ENCODE measurements around the gene WIZ.
A peak's percentile ranks its signal among the peaks of the same experiment; 100 is the strongest.

Gene WIZ

DNA sequence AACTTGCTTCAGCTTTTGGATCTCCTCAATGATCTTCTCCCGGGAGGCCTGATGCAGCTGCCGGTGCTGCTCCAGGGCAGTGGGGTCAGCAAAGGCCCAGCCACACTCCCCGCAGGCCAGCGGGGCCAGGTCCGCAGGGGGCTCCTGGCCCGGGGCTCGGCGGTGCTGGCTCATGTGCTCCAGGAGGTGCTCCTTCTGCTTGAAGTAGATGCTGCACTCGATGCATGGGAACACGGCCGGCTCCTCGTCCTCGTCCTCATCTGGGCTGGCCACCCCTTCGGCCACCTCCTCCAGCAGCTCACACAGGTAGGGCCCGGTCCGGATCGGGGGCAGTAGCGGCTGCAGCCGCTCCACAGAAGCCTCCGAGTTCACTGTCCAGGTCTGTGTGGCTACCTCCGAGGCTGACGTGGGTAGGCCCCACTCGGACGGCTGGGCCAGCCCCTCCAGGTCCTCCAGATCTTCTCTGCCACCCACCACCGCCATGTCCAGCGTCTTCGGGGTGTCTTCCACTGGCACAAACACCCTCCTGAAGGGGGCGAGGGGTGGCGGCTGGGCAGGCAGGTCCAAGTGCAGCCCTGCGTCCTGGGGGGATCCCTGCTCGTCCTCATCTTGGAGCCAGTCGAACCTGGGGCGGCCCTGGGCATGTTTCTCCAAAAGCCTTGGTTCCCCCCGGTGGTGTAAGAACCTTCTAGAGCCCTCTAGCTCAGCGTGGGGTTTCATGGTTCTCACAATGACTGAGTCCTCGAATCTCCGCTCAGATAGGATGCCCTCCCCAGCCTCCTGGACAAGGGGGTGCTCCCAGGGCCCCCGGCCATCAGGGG is 9.7 kb downstream of the WIZ start:
- no peak for DNase-seq (ENCODE audit: low read depth)
- Histone ChIP-seq H3K4me1 (ENCODE audit: control insufficient read depth, insufficient read depth, low read length) (peaks cover 20% of the 10 kb centered on the region), H3K9ac (ENCODE audit: low read length) (no peak overlapping the region), H3K4me3 (ENCODE audit: low read length) (no peak overlapping the region), H3K9me3 (ENCODE audit: control insufficient read depth, low read length) (no peaks in the 10 kb centered on the region), H3K36me3 (ENCODE audit: control insufficient read depth, insufficient read depth, low read length, severe bottlenecking) (no peaks in the 10 kb centered on the region), H3K27me3 (replicated peaks; ENCODE audit: control insufficient read depth, insufficient read depth, low read length) (no peaks in the 10 kb centered on the region)

DNA sequence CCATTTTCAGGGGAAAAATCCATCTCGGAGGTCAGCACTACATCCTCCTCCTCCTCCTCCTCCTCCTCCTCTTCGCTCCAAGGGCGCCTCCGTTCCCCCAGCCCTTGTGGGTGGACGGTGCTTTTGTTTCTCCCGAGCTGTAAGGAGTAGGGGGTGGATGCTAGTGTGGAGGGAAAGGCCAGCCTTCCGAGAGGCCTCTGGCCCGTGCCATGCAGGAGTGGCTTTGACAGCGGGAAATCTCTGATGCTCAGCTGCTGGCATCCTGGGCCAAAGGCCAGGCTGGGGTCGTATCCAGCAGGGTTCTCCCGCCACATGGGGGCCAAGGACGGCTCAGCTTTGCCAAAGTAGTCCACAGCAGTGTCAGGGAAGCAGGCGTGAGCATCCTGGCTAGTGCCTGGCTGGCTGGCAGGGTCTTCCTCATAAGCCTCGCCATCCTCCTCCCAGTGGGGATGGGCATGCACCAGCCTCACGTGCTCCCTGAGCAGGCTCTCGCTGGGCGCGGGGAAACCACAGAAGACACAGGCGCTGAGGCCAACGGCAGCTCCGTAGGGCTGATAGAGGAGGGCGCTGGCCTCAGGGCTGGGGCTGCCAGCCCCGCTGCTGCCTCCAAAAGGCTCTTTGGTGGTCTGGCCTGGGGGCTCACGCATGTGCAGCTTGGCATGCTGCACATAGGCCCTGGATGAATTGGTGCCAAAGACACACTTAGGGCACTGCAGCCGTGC is 10.5 kb downstream of the WIZ start:
- H3K9me3 ChIP-seq (ENCODE audit: control insufficient read depth, low read length), result no peaks in the 10 kb centered on the region
- DNase-seq (ENCODE audit: low read depth), result no peak
- H3K4me1 ChIP-seq (ENCODE audit: control insufficient read depth, insufficient read depth, low read length), result peaks cover 15% of the 10 kb centered on the region

DNA sequence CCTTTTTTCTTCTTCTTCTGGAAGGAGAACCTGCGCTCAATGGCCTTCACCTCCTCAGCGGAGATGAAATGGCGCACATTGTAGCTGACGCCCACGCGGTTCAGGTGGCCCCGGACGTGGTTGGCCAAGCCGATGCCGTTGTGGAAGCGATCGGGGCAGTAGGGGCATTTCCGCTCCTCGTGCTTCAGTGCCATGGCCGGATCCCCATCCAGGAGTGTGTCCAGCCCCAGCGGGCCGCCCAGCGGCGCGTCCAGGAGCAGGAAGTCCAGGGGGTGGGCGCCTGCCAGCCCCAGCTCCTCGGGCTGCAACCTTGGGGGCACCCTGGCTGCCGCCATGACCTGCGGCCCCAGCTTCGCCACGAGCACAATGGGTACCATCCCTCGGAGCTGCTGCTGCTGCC is 11.2 kb downstream of the WIZ start:
- Histone ChIP-seq H3K27me3 (replicated peaks; ENCODE audit: control insufficient read depth, insufficient read depth, low read length) (no peaks in the 10 kb centered on the region), H3K36me3 (ENCODE audit: control insufficient read depth, insufficient read depth, low read length, severe bottlenecking) (no peaks in the 10 kb centered on the region), H3K4me3 (ENCODE audit: low read length) (no peak overlapping the region), H3K9ac (ENCODE audit: low read length) (peak overlapping the region; percentile 45), H3K9me3 (ENCODE audit: control insufficient read depth, low read length) (no peaks in the 10 kb centered on the region), H3K4me1 (ENCODE audit: control insufficient read depth, insufficient read depth, low read length) (peaks cover 16% of the 10 kb centered on the region)
- no peak for DNase-seq (ENCODE audit: low read depth)

More for the DNA sequence above, 10.5 kb downstream of the WIZ start:
- Histone ChIP-seq H3K9ac (ENCODE audit: low read length) (no peak overlapping the region), H3K4me3 (ENCODE audit: low read length) (no peak overlapping the region), H3K36me3 (ENCODE audit: control insufficient read depth, insufficient read depth, low read length, severe bottlenecking) (no peaks in the 10 kb centered on the region), H3K27me3 (replicated peaks; ENCODE audit: control insufficient read depth, insufficient read depth, low read length) (no peaks in the 10 kb centered on the region)

DNA sequence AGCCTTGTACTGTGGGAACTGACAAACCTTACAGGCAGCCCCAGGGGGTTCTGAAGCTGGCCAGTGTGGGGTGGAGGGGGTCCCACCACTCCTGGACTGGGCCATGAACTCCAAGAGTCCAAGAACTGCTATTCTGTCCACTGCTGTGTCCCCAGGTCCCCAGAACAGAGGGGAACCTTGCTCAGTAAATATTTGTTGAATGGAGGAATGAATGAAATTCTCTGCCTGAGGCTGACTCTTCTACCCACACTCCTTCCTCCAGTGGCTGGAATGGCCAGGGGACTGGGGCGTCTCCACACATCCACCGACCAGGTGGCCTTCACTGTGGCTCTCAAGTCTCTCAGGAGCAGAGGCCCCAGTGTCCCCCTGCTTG is 11.6 kb downstream of the WIZ start:
- Histone ChIP-seq H3K9me3 (ENCODE audit: control insufficient read depth, low read length) (no peaks in the 10 kb centered on the region), H3K4me1 (ENCODE audit: control insufficient read depth, insufficient read depth, low read length) (peaks cover 19% of the 10 kb centered on the region), H3K36me3 (ENCODE audit: control insufficient read depth, insufficient read depth, low read length, severe bottlenecking) (no peaks in the 10 kb centered on the region), H3K4me3 (ENCODE audit: low read length) (no peak overlapping the region), H3K9ac (ENCODE audit: low read length) (peak overlapping the region; percentile 45), H3K27me3 (replicated peaks; ENCODE audit: control insufficient read depth, insufficient read depth, low read length) (no peaks in the 10 kb centered on the region)
- no peak for DNase-seq (ENCODE audit: low read depth)

DNA sequence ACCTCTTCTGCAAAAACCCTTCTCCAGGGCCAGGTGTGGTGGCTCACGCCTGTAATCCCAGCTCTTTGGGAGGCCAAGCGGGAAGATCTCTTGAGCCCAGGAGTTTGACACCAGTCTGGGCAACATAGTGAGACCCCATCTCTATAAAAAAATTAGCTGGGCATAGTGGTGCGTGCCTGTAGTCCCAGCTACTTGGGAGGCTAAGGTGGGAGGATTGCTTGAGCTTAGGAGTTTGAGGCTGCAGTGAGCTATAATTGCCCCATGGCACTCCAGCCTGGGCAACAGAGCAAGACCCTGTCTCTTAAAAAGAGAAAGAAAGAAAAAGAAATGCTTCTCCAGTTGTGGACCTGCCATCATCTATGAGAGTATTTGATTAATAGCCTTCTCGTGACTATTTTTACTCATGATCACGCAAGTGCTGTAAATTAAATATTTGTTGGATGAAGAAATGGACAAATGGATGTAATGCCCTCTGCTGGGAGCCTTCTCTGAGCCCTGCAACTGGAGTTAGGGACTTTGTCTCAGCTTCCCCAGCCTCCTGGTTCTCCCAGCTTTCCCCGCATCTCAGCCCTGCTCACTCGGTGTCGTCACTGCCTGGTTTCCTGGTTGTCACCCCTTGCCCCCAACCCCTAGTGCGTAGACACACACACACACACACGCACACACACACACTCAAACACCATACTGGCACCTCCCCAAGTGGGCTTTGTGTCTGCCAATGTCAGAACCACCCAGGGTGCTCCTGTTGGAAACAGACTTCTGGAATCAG is 12.2 kb downstream of the WIZ start:
- H3K4me1 ChIP-seq (ENCODE audit: control insufficient read depth, insufficient read depth, low read length), result peaks cover 19% of the 10 kb centered on the region
- H3K9ac ChIP-seq (ENCODE audit: low read length), result peak overlapping the region; percentile 45
- DNase-seq (ENCODE audit: low read depth), result peak; percentile 26
- H3K36me3 ChIP-seq (ENCODE audit: control insufficient read depth, insufficient read depth, low read length, severe bottlenecking), result no peaks in the 10 kb centered on the region
- H3K27me3 ChIP-seq (replicated peaks; ENCODE audit: control insufficient read depth, insufficient read depth, low read length), result no peaks in the 10 kb centered on the region
- H3K9me3 ChIP-seq (ENCODE audit: control insufficient read depth, low read length), result no peaks in the 10 kb centered on the region
- no peak overlapping the region for H3K4me3 ChIP-seq (ENCODE audit: low read length)

DNA sequence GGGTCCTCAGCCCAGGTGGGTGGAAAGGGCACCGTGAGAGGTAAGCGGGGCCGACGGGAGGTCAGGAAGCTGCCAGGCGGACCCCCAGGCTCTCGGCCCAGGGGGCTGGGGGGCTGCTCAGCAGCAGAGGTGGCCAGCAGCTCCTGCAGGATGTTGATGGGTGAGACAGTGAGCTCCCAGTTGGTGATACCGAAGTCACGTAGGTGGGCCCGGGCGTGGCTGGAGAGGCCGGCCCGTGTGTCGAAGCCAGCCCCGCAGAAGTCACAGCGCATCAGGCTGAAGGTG is 13.0 kb downstream of the WIZ start:
- H3K4me1 ChIP-seq (ENCODE audit: control insufficient read depth, insufficient read depth, low read length), result peaks cover 19% of the 10 kb centered on the region
- no peaks in the 10 kb centered on the region for H3K9me3 ChIP-seq (ENCODE audit: control insufficient read depth, low read length)
- no peak overlapping the region for H3K9ac ChIP-seq (ENCODE audit: low read length)
- H3K36me3 ChIP-seq (ENCODE audit: control insufficient read depth, insufficient read depth, low read length, severe bottlenecking), result no peaks in the 10 kb centered on the region
- no peak overlapping the region for H3K4me3 ChIP-seq (ENCODE audit: low read length)
- DNase-seq (ENCODE audit: low read depth), result no peak
- H3K27me3 ChIP-seq (replicated peaks; ENCODE audit: control insufficient read depth, insufficient read depth, low read length), result no peaks in the 10 kb centered on the region

GRCh38 chr19:15436012-15436825 is 13.5 kb downstream of the WIZ start:
- H3K4me3 ChIP-seq (ENCODE audit: low read length), result no peak overlapping the region
- H3K9me3 ChIP-seq (ENCODE audit: control insufficient read depth, low read length), result no peaks in the 10 kb centered on the region
- H3K27me3 ChIP-seq (replicated peaks; ENCODE audit: control insufficient read depth, insufficient read depth, low read length), result no peaks in the 10 kb centered on the region
- no peaks in the 10 kb centered on the region for H3K36me3 ChIP-seq (ENCODE audit: control insufficient read depth, insufficient read depth, low read length, severe bottlenecking)
- peaks cover 24% of the 10 kb centered on the region for H3K4me1 ChIP-seq (ENCODE audit: control insufficient read depth, insufficient read depth, low read length)
- DNase-seq (ENCODE audit: low read depth), result no peak
- no peak overlapping the region for H3K9ac ChIP-seq (ENCODE audit: low read length)

DNA sequence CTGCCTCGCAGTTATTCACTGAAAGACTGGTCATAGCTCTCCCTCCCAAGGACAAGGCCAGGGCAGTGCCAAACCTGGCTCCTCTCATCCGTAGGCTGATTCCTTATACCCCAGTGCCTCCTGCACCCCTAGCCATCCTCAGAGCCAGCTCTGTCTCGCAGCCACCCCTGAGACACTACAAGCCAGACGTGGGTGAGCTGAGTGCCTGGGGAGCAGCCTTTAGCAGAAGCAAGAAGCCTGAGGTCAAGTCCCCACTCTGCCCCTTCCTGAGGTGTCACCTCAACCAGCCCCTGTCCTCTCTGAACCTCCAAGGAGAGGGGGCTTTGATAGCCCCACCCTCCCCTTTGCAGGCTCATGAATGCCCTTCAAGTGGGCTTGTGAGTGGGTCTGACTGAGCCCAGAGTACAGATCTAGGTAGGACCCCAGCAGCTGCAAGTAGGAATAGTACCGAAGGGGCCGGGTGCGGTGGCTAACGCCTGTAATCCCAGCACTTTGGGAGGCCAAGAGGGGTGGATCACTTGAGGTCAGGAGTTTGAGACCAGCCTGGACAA is 16.2 kb downstream of the WIZ start:
- peak overlapping the region; percentile 89 for H3K4me3 ChIP-seq (ENCODE audit: low read length)
- H3K4me1 ChIP-seq (ENCODE audit: control insufficient read depth, insufficient read depth, low read length), result peaks cover 39% of the 10 kb centered on the region
- no peaks in the 10 kb centered on the region for H3K9me3 ChIP-seq (ENCODE audit: control insufficient read depth, low read length)
- DNase-seq (ENCODE audit: low read depth), result no peak
- H3K36me3 ChIP-seq (ENCODE audit: control insufficient read depth, insufficient read depth, low read length, severe bottlenecking), result peaks cover 6% of the 10 kb centered on the region
- no peaks in the 10 kb centered on the region for H3K27me3 ChIP-seq (replicated peaks; ENCODE audit: control insufficient read depth, insufficient read depth, low read length)
- H3K9ac ChIP-seq (ENCODE audit: low read length), result peak overlapping the region; percentile 94

DNA sequence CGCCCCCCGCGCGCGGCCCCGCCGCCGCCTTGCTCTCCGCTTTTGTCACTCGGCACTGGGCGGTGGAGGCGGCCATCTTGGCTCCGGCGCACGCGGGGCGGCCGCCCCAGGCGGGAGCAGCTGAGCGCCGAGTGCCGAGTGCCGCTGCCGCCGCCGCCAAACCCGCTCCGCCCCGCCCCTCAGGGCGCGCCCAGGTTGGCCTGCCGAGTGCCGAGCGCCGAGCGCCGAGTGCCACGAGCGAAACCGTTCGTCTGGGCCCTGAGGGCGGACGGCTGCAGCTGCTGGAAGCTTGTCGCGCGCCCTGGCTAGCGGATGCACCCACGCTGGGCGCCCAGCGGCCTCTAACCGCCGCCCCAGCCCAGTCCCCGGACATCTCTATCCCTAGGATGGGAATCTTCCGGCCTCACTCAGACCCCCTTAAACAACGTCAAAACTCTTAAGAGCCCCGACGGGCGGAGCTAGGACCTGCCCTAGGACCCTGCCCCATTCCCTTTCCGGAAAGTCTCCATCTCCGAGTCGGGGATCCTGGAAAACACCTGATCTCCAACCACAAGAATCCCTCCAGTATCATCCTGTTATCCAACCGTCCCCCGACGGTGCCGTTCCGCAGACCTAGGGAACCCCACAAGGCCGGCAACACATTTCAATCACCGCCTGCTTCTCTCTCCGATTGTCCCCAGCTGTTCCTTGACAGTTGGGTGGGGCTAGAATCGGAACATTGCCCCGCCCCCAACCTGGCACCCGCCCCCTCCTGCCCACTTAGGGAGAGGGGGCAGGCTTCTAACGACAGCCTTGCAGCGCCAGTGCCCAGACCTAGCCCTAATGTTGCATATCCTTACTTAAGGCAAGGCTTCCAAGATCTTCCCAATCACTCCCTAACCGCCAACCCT is 16.9 kb downstream of the WIZ start:
- peaks cover 33% of the 10 kb centered on the region for H3K4me1 ChIP-seq (ENCODE audit: control insufficient read depth, insufficient read depth, low read length)
- peak overlapping the region; percentile 94 for H3K9ac ChIP-seq (ENCODE audit: low read length)
- H3K9me3 ChIP-seq (ENCODE audit: control insufficient read depth, low read length), result no peaks in the 10 kb centered on the region
- peak overlapping the region; percentile 89 for H3K4me3 ChIP-seq (ENCODE audit: low read length)
- H3K27me3 ChIP-seq (replicated peaks; ENCODE audit: control insufficient read depth, insufficient read depth, low read length), result no peaks in the 10 kb centered on the region
- peak; percentile 98 for DNase-seq (ENCODE audit: low read depth)
- H3K36me3 ChIP-seq (ENCODE audit: control insufficient read depth, insufficient read depth, low read length, severe bottlenecking), result peaks cover 7% of the 10 kb centered on the region

- Histone ChIP-seq H3K36me3 (ENCODE audit: control insufficient read depth, insufficient read depth, low read length, severe bottlenecking) (peaks cover 16% of the 10 kb centered on the region), H3K4me1 (ENCODE audit: control insufficient read depth, insufficient read depth, low read length) (peaks cover 25% of the 10 kb centered on the region), H3K9ac (ENCODE audit: low read length) (peak overlapping the region; percentile 95), H3K4me3 (ENCODE audit: low read length) (peak overlapping the region; percentile 94), H3K27me3 (replicated peaks; ENCODE audit: control insufficient read depth, insufficient read depth, low read length) (no peaks in the 10 kb centered on the region), H3K9me3 (ENCODE audit: control insufficient read depth, low read length) (no peaks in the 10 kb centered on the region)
- peak; percentile 49 for DNase-seq (ENCODE audit: low read depth)
Observed at GRCh38 chr19:15432018-15432494, 17.7 kb downstream of the WIZ start.

All from adipocyte (in vitro differentiated cells).